CD4-positive, alpha-beta memory T cell (primary cell): ENCODE measurements around the gene C6. TPM values are rescaled to one million over a fixed set of nuclear protein-coding genes. Genes with fewer than 3 reads are reported as not detected.

Source experiments
- CTCF ChIA-PET: fragments of 350-600 bp; sonication (Branson Sonifier 250); formaldehyde crosslinking; loops from one replicate; lab custom pipeline; 2021; ENCODE audit warnings: inconsistent platforms; ENCODE audit not compliant: partially characterized antibody; lab: Charles Lee
- POLR2A ChIA-PET: fragments of 350-600 bp; sonication (Branson Sonifier 250); formaldehyde crosslinking; loops from one replicate; lab custom pipeline; 2021; ENCODE audit not compliant: partially characterized antibody; lab: Charles Lee
- DNase-seq, 5 donors: peaks; one replicate each; pipeline versions ENCODE4 v3.0.0 to v3.0.0-alpha.2; 2020 to 2022; ENCODE audit warnings: mixed read lengths in 1 of 5
- H3K27ac ChIP-seq: one replicate; pipeline ENCODE4 v1.7.0; 2013; ENCODE audit warnings: low read depth, low read length
- H3K27me3 ChIP-seq: 2 replicates; pipeline ENCODE4 v1.7.0; 2013; ENCODE audit warnings: mild to moderate bottlenecking, low read length, moderate library complexity; ENCODE audit not compliant: insufficient read depth
- H3K36me3 ChIP-seq: 2 replicates; pipeline ENCODE4 v1.7.0; 2013; ENCODE audit warnings: mild to moderate bottlenecking, low read length, moderate library complexity; ENCODE audit not compliant: insufficient read depth
- H3K4me1 ChIP-seq: 2 replicates; pipeline ENCODE4 v1.7.0; 2013; ENCODE audit warnings: mild to moderate bottlenecking, low read length, moderate library complexity; ENCODE audit not compliant: insufficient read depth
- H3K4me3 ChIP-seq, 2 donors: one replicate each; pipeline ENCODE4 v1.7.0; 2013; ENCODE audit warnings: low read length in 2 of 2, mild to moderate bottlenecking in 1 of 2
- H3K9me3 ChIP-seq, 2 donors: one replicate each; pipeline ENCODE4 v1.7.0; 2013; ENCODE audit warnings: low read length in 2 of 2, control low read depth in 1 of 2; ENCODE audit not compliant: control insufficient read depth in 1 of 2
- H3K27ac Mint-ChIP-seq, 7 donors: one replicate each; pipeline ENCODE4 v1.8.0; 2020 to 2021; ENCODE audit warnings: mixed read lengths in 7 of 7, mild to moderate bottlenecking in 6 of 7, inconsistent platforms in 3 of 7, moderate library complexity in 3 of 7
- H3K27me3 Mint-ChIP-seq, 2 donors: one replicate each; pipeline ENCODE4 v1.8.0; 2020 to 2021; ENCODE audit warnings: mixed read lengths in 2 of 2
- H3K36me3 Mint-ChIP-seq, 2 donors: one replicate each; pipeline ENCODE4 v1.8.0; 2020 to 2021; ENCODE audit warnings: mixed read lengths in 2 of 2, inconsistent platforms in 1 of 2, mild to moderate bottlenecking in 1 of 2
- H3K4me1 Mint-ChIP-seq, 4 donors: one replicate each; pipeline ENCODE4 v1.8.0; 2020 to 2021; ENCODE audit warnings: mixed read lengths in 4 of 4, mild to moderate bottlenecking in 1 of 4
- H3K4me3 Mint-ChIP-seq, 8 donors: one replicate each; pipeline ENCODE4 v1.8.0; 2020 to 2021; ENCODE audit warnings: mixed read lengths in 8 of 8, mild to moderate bottlenecking in 7 of 8, moderate library complexity in 6 of 8, inconsistent platforms in 3 of 8
- H3K9me3 Mint-ChIP-seq, 8 donors: one replicate each; pipeline ENCODE4 v1.8.0; 2020 to 2021; ENCODE audit warnings: mixed read lengths in 8 of 8, mild to moderate bottlenecking in 5 of 8, inconsistent platforms in 3 of 8, moderate library complexity in 1 of 8
- intact Hi-C: fragments of 100-400 bp; cut with micrococcal nuclease; formaldehyde crosslinking; loops from one replicate; pipeline ENCODE4 v1.15.1; 2023
- polyA plus RNA-seq, 2 donors: library from polyadenylated mRNA; unstranded; fragments of 300-500 nt; fragmentation: Illumina TruSeq; gene quantifications; one replicate each; pipeline ENCODE4 v1.2.3, GENCODE V29; 2021
- total RNA-seq, 2 experiments: library from RNA; stranded (reverse); gene quantifications; one replicate each; pipeline ENCODE4 v1.2.3, GENCODE V29; 2021

Gene C6
- total and polyA plus RNA-seq, 4 experiments from 2014 or later = not detected

GRCh38 chr5:41127967-41128690 is 85.2 kb downstream of the C6 start:
- H3K9me3 ChIP-seq = no peaks in the 10 kb centered on the region
- CTCF ChIA-PET = no interaction called here
- Mint-ChIP-seq H3K9me3 (peaks cover 0 to 2% (median 0%) of the 10 kb centered on the region in 8 donors), H3K27ac (no peak overlapping the region), H3K4me3 (no peak overlapping the region), H3K4me1 (no peaks in the 10 kb centered on the region), H3K36me3 (no peaks in the 10 kb centered on the region), H3K27me3 (peaks cover 0 to 3% of the 10 kb centered on the region in 2 donors)
- intact Hi-C loops = no loop called here
- no peak overlapping the region for H3K4me3 ChIP-seq
- no peak overlapping the region for H3K27ac ChIP-seq
- H3K27me3 ChIP-seq = no peaks in the 10 kb centered on the region
- no peaks in the 10 kb centered on the region for H3K36me3 ChIP-seq
- POLR2A ChIA-PET = no interaction called here
- no peaks in the 10 kb centered on the region for H3K4me1 ChIP-seq
- no peak for DNase-seq

GRCh38 chr5:41122459-41122858 is 90.9 kb downstream of the C6 start:
- Histone ChIP-seq H3K9me3 (no peaks in the 10 kb centered on the region), H3K36me3 (no peaks in the 10 kb centered on the region), H3K4me3 (no peak overlapping the region), H3K27me3 (no peaks in the 10 kb centered on the region), H3K27ac (no peak overlapping the region), H3K4me1 (no peaks in the 10 kb centered on the region)
- no peak overlapping the region for H3K27ac Mint-ChIP-seq
- H3K9me3 Mint-ChIP-seq = peaks cover 0 to 6% (median 0%) of the 10 kb centered on the region in 8 donors
- H3K4me3 Mint-ChIP-seq = no peak overlapping the region
- peaks cover 0 to 9% of the 10 kb centered on the region in 2 donors for H3K27me3 Mint-ChIP-seq
- DNase-seq = no peak
- H3K4me1 Mint-ChIP-seq = no peaks in the 10 kb centered on the region
- no peaks in the 10 kb centered on the region for H3K36me3 Mint-ChIP-seq
- CTCF ChIA-PET = no interaction called here
- POLR2A ChIA-PET = no interaction called here
- intact Hi-C loops = no loop called here

- no peaks in the 10 kb centered on the region for H3K9me3 ChIP-seq
- no peak overlapping the region for H3K4me3 ChIP-seq
- no peak for DNase-seq
- intact Hi-C loops = no loop called here
- Mint-ChIP-seq H3K4me3 (no peak overlapping the region), H3K9me3 (peaks cover 0 to 6% (median 0%) of the 10 kb centered on the region in 8 donors), H3K4me1 (no peaks in the 10 kb centered on the region), H3K27me3 (peaks cover 0 to 8% of the 10 kb centered on the region in 2 donors), H3K36me3 (no peaks in the 10 kb centered on the region), H3K27ac (no peak overlapping the region)
- ChIA-PET CTCF (no interaction called here), POLR2A (no interaction called here)
- no peaks in the 10 kb centered on the region for H3K27me3 ChIP-seq
- no peaks in the 10 kb centered on the region for H3K36me3 ChIP-seq
- no peak overlapping the region for H3K27ac ChIP-seq
- H3K4me1 ChIP-seq = no peaks in the 10 kb centered on the region
Observed at GRCh38 chr5:41120600-41120999, 92.7 kb downstream of the C6 start.

GRCh38 chr5:41118177-41118576 is 95.2 kb downstream of the C6 start:
- Histone ChIP-seq H3K36me3 (no peaks in the 10 kb centered on the region), H3K4me3 (no peak overlapping the region), H3K27me3 (no peaks in the 10 kb centered on the region), H3K9me3 (no peaks in the 10 kb centered on the region), H3K4me1 (no peaks in the 10 kb centered on the region), H3K27ac (no peak overlapping the region)
- CTCF ChIA-PET = no interaction called here
- H3K4me1 Mint-ChIP-seq = no peaks in the 10 kb centered on the region
- no peak overlapping the region for H3K4me3 Mint-ChIP-seq
- H3K9me3 Mint-ChIP-seq = peaks cover 0 to 6% (median 0%) of the 10 kb centered on the region in 8 donors
- POLR2A ChIA-PET = no interaction called here
- peaks cover 0 to 8% of the 10 kb centered on the region in 2 donors for H3K27me3 Mint-ChIP-seq
- intact Hi-C loops = no loop called here
- H3K27ac Mint-ChIP-seq = no peak overlapping the region
- DNase-seq = no peak
- H3K36me3 Mint-ChIP-seq = no peaks in the 10 kb centered on the region

GRCh38 chr5:41115281-41115680 is 98.1 kb downstream of the C6 start:
- Mint-ChIP-seq H3K27me3 (peaks cover 0 to 4% of the 10 kb centered on the region in 2 donors), H3K36me3 (no peaks in the 10 kb centered on the region), H3K4me3 (no peak overlapping the region), H3K9me3 (peaks cover 0 to 2% (median 0%) of the 10 kb centered on the region in 8 donors), H3K4me1 (no peaks in the 10 kb centered on the region), H3K27ac (no peak overlapping the region)
- Histone ChIP-seq H3K4me3 (no peak overlapping the region), H3K4me1 (no peaks in the 10 kb centered on the region), H3K36me3 (no peaks in the 10 kb centered on the region), H3K27ac (no peak overlapping the region), H3K9me3 (no peaks in the 10 kb centered on the region), H3K27me3 (no peaks in the 10 kb centered on the region)
- DNase-seq = no peak
- intact Hi-C loops = no loop called here
- POLR2A ChIA-PET = no interaction called here
- CTCF ChIA-PET = no interaction called here

GRCh38 chr5:41112486-41113455 is 100.6 kb downstream of the C6 start:
- Mint-ChIP-seq H3K36me3 (no peaks in the 10 kb centered on the region), H3K4me1 (no peaks in the 10 kb centered on the region), H3K9me3 (peaks cover 0 to 3% (median under 1%) of the 10 kb centered on the region in 8 donors), H3K4me3 (no peak overlapping the region), H3K27ac (no peak overlapping the region), H3K27me3 (peaks cover 0 to 1% of the 10 kb centered on the region in 2 donors)
- CTCF ChIA-PET = no interaction called here
- H3K27me3 ChIP-seq = no peaks in the 10 kb centered on the region
- H3K27ac ChIP-seq = no peak overlapping the region
- H3K4me1 ChIP-seq = no peaks in the 10 kb centered on the region
- no peaks in the 10 kb centered on the region for H3K36me3 ChIP-seq
- no peak for DNase-seq
- POLR2A ChIA-PET = no interaction called here
- H3K9me3 ChIP-seq = no peaks in the 10 kb centered on the region
- intact Hi-C loops = no loop called here
- no peak overlapping the region for H3K4me3 ChIP-seq

- ChIA-PET CTCF (no interaction called here), POLR2A (no interaction called here)
- no peaks in the 10 kb centered on the region for H3K9me3 ChIP-seq
- Mint-ChIP-seq H3K36me3 (no peaks in the 10 kb centered on the region), H3K9me3 (peaks cover 0 to 8% (median 2%) of the 10 kb centered on the region in 8 donors), H3K27me3 (no peaks in the 10 kb centered on the region), H3K4me3 (no peak overlapping the region), H3K27ac (no peak overlapping the region), H3K4me1 (no peaks in the 10 kb centered on the region)
- H3K4me3 ChIP-seq = no peak overlapping the region
- no peaks in the 10 kb centered on the region for H3K4me1 ChIP-seq
- no peaks in the 10 kb centered on the region for H3K36me3 ChIP-seq
- intact Hi-C loops = no loop called here
- no peak overlapping the region for H3K27ac ChIP-seq
- no peaks in the 10 kb centered on the region for H3K27me3 ChIP-seq
- DNase-seq = no peak
Observed at GRCh38 chr5:41109186-41109585, 104.1 kb downstream of the C6 start.
